HG02970 (cell line): ENCODE data around the gene ELN.
"Not testable (repeated sequence)": the region's sequence is repeated elsewhere in the genome, so short reads cannot be mapped to it uniquely, and the experiment has no call there.

Experiments used
- ATAC-seq: cut with Tn5 transposase; IDR thresholded peaks from one replicate; pipeline ENCODE4 v1.9.1; 2021; ENCODE audit warnings: mild to moderate bottlenecking, moderate library complexity, moderate number of reproducible peaks; ENCODE audit not compliant: unreplicated experiment, low FRiP score

Gene ELN

DNA sequence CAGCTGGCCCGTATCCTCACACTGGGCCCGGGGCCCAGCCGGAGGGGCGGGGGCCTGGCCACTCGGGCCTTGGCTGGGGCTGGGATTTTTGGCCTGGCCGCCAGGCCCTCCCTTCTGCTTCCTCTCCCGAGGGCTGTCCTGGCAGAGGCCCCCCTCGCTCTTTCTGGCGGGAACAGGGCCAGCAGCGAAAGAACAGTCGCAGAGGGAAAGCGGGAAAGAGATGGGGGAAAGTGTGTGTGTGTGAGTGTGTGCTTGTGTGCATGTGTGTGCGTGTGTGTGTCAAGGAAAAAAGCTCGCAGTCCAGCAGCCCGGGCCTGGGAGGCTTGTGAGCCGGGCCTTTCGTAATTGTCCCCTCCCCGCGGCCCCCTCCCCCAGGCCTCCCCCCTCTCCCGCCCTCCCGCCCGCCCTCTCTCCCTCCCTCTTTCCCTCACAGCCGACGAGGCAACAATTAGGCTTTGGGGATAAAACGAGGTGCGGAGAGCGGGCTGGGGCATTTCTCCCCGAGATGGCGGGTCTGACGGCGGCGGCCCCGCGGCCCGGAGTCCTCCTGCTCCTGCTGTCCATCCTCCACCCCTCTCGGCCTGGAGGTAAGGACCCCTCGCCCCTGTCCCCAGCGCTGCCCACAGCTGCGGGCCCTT is at the start of gene ELN:
TSS of gene ELN (plus strand) at position 491 of the 638 bp plus-strand sequence. CDS start at position 506, 15 bp downstream.
- ATAC-seq, result no peak

DNA sequence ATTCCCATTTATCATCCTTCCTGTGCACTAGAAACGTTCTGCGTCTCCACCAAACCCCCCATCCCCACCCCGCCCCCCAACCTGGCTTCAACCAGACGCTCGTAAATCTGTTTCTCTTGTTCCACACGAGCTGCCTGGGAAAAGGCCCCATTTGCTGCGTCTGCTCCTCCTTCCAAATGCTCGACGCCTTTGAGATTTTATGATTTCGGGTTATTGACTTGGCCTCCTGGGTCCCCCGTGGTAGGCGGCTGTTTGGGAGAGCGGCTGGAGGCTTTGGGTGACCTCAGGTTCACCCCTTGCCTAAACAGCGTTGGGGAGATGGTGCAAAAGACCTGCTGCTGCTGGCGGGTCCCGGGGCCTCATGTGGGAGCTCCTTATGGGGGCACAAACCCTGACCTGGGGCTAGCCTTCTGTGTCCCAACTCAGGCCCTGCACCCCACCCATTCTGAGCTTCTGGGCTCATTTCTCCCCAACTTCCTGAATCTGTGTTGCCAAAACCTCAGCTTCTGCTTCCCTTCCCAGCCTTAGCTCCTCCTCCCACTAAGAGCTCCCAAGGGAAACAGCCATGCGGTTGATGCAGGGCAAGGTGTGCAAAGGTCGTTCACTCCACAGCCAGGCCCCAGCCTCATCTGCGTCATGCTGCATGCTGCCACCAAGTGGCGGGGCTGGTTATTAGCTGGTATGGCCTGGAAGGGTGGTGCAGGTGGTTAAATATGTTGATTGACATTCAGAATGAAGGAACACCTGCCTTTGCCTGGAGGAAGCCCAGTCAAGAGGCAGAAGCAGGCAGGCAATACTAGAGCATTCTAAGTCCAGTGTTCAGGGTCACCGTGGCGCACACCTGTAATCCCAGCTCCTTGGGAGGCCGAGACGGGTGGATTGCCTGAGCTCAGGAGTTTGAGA is 49.1 kb upstream of the ELN start:
- ATAC-seq, result no peak

DNA sequence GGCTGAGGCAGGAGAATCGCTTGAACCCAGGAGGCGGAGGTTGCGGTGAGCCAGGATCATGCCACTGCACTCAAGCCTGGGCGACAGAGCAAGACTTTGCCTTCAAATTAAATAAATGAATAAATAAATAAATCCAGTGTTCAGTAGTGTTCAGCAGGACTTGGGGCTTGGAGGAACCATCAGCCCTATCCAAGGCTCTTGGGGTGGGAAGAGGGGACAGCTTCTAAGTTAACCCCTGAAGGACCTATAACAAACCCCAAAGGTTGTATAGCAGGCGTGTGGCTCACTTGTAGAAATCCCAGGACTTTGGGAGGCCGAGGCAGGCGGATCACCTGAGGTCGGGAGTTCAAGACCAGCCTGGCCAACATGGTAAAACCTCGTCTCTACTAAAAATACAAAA is 48.3 kb upstream of the ELN start:
- ATAC-seq, result not testable (repeated sequence)

DNA sequence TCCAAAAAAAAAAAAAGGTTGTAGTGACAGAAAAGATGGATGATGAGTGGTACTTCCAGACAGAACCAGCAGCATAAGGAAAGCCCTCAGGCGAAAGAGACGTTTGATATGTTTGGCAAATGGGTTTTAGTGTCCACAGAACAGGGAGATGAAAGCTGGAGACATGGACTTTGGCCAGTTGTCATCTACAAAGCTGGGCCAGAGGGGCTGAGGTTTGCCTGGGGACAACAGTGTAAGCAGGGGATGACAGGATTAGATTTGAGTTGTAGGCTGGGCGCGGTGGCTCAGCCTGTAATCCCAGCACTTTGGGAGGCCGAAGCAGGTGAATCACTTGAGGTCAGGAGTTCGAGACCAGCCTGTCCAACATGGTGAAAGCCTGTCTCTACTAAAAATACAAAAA is 47.8 kb upstream of the ELN start:
- no peak for ATAC-seq

DNA sequence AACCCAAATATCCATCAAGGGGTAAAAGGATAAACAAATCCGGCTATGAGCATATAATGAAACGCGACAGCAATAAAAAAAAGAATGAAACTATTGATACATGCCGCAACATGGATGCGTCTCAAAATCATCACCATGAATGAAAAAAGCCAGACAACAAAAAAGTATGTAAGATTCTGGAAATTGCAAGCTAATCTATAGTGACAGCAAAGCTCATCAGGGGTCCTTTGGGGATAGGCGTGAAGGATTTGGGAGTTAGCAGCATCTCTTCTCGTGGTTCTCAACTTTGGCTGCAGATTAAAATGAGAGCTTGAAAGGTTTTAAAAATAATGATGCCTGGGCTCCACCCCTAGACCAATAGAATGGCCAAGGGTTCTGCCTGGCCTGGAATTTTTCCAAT is 46.0 kb upstream of the ELN start:
- no peak for ATAC-seq

DNA sequence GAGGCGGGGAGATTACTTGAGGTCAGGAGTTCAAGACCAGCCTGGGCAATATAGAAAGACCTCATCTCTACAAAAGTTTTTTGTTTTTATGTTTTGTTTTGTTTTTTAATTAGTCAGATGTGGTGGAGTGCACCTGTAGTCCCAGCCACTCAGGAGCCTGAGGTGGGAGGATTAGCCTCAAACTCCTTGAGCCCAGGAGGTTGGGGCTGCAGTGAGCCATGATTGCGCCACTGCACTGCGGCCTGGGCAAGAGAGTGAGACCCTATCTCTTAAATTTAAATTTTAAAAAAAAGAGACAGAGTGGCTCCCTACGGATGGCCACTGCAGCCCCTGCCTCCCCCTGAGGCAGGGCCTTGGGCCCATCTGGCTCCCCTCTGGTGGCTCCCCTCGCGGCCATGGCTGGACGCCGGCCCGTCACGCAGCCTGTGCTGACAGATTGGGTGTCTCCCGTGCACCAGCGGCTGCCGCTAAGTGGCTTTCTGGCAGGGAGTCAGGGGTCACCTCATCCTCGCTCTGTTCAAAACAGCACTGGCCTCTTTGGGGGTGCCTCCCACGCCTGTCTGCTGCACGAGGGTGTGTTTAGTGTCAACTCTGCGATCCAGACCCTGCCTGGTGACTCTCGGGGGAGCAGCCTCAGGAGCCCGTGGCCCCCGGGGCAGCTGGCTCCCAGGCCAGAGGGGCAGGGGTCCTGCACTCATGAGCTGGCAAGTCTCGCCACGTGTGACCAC is 44.4 kb upstream of the ELN start:
- no peak for ATAC-seq

DNA sequence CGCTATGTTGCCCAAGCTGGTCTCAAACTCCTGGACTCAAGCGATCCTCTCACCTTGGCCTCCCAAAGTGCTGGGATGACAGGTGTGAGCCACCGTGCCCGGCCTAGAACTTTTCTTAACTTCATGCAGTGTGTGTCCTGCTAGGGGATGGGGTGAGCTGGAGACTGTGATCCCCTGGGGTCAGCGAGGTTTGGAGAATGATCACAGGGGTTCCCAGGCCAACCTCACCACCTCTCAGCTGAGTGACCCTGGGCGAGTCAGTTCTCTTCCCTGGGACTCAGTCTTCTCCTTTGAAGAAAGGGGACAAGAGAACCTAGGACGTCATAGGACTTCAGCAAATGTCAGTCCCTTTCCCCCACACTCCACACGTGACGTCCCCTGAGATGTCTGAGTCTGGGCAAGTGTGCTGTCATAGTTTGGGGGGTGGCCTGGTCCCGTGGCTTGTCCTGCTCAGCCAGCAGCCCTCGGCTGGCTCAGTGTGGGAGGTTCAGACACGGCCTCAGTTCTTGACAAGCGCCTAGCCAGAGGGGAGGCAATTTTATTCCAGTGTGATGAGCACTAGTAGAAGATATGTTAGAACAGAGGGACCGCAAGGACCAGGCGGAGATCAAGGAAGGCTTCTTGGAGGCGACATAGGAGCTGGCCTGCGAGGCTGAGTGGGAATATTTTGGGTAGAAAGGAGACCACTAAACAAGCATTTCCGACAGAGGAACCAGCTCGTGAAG is 43.3 kb upstream of the ELN start:
- no peak for ATAC-seq

DNA sequence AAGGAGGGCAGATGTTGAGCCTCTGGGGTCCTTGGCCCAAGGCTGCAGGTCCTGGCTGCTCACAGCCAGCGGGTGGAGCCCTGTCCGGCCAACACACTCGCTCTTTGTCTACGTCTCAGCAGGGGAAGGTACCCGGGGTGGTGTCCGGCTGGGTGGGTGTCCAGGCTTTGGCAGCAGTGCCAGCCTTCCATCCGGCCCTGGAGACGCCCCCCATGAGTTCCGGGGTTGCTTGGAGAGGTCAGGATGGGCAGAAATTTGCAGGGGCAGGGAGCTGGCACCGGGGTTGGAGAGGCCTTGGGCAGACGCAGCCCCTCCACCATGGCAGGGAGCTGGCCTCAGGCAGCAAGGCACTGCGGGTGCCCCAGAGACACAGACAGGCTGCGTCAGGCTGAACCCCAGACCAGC is 42.2 kb upstream of the ELN start:
- ATAC-seq, result no peak

DNA sequence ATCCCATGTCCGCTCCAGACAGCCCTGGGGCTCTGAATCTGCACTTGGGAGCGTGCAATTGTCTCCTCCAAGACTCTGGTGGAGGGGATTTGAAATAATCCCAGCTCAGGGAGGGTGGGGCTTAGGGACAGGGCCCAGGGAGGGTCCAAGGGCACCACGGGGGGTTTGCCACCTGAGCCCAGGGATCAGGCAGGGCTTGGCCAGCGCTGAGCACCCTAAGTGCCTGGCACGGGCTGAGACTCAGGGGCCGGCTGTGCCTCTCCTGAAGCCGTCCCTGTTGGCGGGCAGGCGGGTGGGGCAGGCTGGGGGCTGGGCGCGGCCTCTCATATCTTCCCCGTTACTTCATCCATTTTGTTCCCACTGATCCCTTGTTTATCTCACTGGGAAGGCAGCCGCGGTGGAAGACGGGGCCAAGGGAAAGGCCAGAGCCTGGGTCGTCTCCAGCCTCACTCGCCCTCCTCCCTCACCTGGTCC is 41.8 kb upstream of the ELN start:
- no peak for ATAC-seq

DNA sequence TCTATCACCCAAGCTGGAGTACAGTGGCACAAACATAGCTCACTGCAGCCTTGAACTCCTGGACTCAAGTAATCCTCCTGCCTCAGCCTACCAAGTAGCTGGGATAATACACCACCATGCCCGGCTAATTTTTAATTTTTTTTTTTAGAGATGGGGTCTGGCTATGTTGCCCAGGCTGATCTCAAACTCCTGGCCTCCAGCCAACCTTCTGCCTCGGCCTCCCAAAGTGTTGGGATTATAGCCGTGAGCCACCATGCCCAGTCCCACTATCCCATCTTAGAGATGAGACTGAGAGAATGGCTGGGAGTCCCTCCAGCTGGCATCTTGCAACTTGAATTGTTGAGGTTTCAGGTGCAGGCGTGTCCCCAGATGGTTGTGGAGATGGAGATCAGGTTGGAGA is 40.7 kb upstream of the ELN start:
- no peak for ATAC-seq

DNA sequence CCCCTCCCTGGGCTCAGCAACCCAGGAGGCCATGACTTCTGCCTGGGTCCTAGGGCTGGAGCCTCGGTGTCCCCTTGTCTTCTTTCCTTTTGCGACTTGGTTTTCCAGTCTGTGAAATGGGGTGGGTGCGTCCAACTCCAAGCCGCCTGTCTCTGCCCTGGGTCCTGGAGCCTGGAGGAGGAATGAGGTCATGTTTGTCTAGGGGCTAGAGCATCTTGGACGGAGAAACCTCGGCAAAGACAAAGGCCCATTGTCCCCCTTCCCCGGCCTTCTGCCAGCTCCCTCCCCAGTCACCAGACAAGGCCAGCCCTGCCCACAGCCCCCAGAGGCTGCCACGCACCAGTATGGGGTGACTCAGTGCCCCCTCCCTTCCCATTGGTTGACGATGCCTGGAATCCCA is 39.8 kb upstream of the ELN start:
- ATAC-seq, result no peak

DNA sequence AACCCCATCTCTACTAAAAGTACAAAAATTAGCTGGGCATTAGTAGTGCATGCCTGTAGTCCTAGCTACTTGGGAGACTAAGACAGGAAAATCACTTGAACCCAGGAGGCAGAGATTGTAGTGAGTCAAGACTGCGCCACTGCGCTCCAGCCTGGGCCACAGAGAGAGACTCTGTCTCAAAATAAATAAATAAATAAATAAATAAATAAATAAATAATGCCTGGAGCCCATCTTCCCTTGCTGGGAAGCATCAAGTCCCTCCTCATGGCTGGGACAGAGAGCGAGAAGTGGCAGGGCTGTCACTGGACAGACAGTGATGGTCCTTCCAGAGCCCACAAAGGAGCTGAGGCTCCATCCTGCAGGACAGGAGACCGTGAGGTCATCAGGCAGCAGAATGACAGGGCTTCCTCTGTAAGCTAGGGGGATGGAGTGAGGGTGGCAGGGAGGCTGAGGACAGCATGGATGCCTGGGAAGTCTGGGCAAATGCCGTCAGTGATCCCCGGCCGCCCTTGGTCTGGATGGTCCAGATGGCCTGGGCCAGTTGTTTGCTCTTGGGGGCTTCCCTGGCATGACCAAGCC is 36.4 kb upstream of the ELN start:
- no peak for ATAC-seq

DNA sequence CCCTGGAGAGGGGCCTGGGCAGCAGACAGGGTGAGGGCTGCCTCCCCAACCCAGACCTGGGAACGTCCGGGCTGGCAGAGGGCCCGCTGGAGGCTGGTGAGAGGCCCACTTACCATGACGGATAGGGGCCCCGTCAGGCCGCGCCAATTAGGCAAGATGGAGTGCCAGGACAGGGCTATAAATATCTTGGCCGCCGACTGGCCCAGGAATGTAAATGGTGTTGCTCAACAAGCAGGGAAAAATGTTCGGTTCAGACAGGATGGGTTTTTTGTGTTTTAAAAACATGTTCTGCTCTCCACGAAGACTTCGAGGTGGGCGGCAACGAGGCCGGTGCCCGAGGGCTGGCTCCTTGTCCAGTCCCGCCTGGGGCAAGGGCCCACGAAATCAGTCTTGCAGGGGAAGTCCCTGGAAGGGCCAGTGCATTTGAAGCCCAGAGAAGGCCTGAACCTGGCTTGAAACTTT is 35.8 kb upstream of the ELN start:
- no peak for ATAC-seq

DNA sequence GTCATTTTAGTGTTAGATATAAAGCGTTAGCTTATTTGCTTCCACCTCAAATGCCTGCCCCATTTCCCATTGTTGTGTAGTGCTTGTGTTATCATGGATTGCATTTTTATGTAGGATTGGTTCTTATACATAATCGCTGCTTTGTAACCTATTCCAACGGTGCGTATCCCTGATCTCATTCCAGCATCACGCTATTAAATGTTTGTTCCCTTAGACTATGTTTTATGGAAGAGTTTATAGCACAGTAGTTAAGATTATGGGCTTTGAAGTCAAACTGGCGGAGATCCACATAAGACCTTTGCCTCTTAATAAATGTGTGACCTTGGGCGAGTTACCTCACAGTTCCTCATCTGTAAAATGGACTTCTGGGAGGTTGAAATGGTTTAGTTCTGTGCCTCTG is 34.0 kb upstream of the ELN start:
- ATAC-seq, result no peak

DNA sequence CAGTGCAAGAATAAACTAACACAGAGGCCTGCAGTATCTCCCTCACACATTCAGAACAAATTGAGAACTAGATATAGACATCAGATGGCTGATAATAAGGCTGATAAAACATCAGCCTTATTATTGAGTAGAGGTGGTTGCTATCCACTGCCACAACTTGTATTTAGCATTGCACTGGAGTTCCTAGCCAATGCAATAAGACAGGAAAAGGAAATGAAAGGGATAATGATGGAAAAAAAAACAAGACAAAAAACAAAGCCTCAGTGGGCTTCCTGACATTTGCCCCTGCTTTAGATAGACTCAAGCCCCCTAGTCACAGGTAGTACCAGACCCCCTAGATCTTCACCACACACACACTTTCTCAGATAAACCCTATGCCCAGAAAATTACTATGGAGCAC is 33.2 kb upstream of the ELN start:
- ATAC-seq, result no peak

DNA sequence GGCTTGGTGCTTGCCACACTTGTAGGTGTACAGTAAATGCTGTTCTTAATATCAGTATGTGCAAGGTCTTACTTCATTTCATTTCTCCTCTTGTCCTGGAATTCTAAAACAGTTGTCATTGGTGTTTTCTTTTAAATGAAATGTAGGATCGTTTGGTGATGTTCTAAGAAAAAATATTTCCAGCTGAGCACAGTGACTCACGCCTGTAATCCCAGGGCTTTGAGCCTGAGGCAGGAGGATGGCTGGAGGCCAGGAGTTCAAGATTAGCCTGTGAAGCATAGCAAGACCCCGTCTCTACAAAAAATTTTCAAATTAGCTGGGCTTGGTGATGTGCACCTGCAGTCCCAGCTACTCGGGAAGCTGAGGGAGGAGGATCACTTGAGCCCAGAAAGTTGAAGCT is 32.6 kb upstream of the ELN start:
- ATAC-seq, result no peak

DNA sequence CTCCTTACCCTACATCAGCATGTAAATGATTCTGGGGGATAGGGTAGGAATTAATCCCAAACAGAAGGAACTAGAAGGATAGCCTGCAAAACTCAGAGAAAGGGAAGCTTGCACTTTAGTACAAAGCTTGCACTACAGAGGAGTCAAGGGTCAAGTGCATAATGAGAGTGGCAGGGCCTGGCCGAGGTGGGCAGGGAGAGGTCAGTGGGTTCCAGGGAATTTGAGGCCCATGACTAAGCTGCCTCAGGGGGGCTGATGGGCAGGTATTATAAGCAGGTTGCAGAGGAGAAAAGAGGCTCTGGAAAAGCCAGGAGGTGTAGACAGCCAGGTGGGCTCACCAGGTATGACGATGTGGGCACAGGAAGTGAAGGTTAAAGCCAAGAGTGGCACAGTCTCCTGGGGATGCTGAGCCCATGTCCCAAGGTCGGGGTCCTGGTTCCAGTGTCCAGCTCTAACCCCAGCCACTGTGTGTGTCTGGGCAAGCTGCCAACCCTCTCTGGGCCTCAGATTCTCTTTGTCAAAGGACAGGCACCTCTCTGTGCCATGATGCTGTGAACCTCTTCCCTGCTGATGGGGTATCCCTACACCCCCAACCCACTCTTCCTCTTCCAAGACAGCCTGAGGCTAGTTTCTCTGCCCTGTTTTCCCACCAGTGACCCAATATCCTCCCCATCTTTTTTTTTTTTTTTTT is 32.0 kb upstream of the ELN start:
- ATAC-seq, result no peak

DNA sequence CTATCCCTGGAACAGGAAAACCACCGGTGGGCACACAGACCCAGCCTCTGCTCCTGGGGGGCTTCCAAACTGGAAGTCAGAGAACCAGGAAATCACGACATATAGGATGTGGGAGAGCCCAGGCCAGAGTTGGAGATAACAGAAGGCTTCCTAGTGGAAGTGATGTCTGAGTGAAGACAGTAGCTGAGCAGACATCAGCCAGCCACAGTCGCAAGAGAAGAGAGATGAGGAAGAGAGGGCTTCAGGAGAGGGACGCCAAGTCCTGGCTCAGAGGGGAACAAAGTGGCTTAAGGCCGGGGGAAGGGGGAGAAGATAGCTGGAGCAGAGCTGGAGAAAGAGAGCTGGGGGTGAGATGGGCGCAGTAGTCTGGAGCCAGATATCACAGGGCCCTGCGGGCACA is 30.9 kb upstream of the ELN start:
- no peak for ATAC-seq

DNA sequence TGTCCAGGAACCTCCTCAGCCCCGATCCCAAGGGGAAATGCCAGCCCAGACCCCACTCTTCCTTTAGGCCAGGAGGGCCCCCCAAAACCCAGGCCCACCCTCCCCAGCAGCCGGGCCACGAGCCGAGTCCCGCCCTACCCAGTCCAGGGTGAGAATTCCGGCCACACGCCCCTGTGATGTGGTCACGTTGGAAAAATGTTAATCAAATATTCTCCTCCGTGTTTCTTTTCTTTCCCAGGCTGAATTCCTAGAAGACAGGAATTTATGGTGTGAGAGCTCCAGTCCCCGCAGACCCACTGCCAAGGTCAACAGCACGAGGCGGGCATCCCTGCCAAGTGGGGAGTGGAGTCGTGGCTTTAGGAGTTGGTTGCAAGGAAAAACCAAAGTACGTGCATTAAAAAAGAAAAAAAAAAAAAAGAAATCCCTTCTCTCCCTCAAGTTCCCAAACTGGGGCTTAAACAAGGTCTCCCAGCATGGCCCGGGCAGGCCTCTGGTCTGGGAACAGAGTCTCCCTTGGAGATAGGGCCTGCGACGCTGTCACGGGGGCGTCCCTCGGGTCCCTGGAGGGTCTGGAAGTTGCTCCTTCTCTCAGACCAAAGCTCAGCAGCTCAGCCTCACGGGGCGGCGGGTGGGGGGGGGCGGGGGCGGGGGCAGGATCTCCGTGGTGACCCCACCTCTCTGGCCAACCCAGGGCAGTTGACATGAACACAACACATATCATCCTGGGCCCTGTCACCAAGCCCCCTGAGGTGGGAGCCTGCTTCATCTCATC is 28.1 kb upstream of the ELN start:
- no peak for ATAC-seq
